Daoy (cell line): ENCODE data around the gene METTL17. TPM values are rescaled to one million over a fixed set of nuclear protein-coding genes. Genes with fewer than 3 reads are reported as not detected.
"Not testable (repeated sequence)": the region's sequence is repeated elsewhere in the genome, so short reads cannot be mapped to it uniquely, and the experiment has no call there.

Experiments used
- DNase-seq: peaks from one replicate; pipeline ENCODE4 v3.0.0-alpha.2; 2015; ENCODE audit warnings: low read depth
- total RNA-seq: library from RNA; depleted of rRNA; stranded (reverse); fragments of >200 nt; shearing (Covaris generic); gene quantifications from 2 replicates; pipeline ENCODE4 v1.2.3, GENCODE V29; 2014; rRNA removed

The METTL17 gene, protein sequence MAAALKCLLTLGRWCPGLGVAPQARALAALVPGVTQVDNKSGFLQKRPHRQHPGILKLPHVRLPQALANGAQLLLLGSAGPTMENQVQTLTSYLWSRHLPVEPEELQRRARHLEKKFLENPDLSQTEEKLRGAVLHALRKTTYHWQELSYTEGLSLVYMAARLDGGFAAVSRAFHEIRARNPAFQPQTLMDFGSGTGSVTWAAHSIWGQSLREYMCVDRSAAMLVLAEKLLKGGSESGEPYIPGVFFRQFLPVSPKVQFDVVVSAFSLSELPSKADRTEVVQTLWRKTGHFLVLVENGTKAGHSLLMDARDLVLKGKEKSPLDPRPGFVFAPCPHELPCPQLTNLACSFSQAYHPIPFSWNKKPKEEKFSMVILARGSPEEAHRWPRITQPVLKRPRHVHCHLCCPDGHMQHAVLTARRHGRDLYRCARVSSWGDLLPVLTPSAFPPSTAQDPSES
- total RNA-seq = 106 and 123 TPM in 2 replicates

GRCh38 chr14:20989787-20990600 is at the start of gene METTL17:
Gene METTL17, plus strand, starts transcription at chr14:20989980. Its CDS starts 23 bp downstream, at chr14:20990003.
- DNase-seq = peak; percentile 98

DNA sequence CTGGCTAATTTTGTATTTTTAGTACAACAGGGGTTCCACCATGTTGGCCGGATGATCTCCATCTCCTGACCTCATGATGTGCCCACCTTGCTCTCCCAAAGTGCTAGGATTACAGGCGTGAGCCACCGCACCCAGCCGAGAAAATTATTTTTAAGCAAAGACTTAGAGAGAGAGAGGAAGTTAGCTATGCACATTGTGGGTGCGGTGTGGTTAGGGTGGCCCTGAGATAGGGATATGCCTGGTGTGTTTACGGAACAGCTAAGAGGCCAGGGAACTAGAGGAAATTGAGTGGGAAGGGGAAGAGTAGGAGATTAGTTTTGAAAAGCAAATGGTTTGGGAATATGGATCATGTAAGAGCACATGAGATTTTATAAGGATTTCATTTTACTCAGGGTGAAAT is 44.6 kb upstream of the METTL17 start:
- not testable (repeated sequence) for DNase-seq

- DNase-seq = not testable (repeated sequence)
These were observed 43.1 kb upstream of the METTL17 start for GRCh38 chr14:20946707-20947106.

DNA sequence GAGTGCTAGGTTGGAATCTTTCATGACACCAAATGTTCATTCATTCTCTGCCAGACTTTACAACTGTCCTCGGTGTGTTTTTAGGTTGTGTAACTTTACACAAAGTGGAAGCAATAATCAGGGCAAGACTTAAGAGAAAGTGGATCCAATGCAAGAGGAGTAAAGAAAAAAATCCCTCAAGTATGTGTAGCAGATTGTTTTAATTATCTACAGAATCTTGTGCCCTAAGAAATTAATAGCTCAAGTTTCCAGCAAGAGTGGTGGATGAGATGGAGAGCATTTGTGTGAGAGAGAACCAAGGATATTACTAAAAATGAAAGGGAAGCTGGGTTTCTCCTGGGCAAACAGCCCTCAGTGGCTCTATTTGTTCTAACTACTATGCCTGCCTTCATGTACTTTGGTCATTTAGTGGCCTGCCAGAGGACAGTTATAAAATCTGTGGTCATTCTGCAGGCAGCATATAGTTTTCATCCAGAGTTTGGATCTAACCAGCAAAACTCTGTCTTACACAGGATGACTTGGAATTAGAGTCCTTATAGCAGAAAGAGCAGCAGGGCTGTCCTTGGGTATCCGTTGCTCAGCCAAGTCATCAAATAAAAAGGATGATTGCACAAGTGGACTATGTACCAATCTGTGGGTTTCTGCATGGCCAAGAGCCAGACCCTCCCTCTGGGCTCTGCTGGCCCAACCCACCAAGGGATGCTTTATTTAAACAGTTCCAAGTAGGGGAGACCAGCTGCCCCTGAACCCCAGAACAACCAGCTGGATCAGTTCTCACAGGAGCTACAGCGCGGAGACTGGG is 34.8 kb upstream of the METTL17 start, which contains the start of gene RNASE2:
TSS of gene RNASE2 (plus strand) at position 752 of the 802 bp plus-strand sequence. CDS start 285 bp downstream, outside the sequence.
- DNase-seq = not testable (repeated sequence)

DNA sequence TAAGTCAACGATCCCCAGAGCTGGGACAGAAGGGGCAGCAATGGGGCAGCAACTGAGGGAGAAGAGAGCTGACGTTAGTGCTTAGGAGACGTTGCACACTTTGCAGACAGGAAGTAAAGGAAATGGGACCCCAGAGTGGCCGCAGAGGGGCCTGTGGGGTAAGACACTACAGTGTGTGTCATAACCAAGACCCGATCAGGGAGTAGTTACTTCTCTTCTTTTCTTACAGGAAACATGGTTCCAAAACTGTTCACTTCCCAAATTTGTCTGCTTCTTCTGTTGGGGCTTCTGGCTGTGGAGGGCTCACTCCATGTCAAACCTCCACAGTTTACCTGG is 34.3 kb upstream of the METTL17 start:
- DNase-seq = not testable (repeated sequence)

- DNase-seq = no peak
These were observed 33.3 kb upstream of the METTL17 start for GRCh38 chr14:20956376-20956976.

- not testable (repeated sequence) for DNase-seq
These were observed 30.8 kb upstream of the METTL17 start for GRCh38 chr14:20958946-20959345.

DNA sequence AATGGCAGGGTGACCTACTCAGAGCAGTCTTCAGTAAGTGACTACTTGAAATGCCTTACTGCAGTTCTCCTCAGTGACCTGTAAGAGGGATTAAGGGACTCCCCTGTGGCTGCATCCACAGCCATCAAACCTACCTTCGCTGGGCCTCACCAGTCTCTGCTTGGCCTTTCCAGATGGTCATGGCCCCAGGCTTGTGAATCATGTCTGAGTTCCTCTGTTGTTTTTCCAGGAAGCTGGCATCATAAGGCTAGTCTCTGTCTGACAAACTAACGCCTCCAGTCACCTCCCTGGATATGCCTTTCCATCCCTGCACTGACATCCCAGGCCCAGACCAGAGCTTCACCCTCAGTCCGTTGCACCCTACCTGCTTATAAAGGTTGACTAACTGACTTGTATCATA is 20.4 kb upstream of the METTL17 start:
- peak; percentile 39 for DNase-seq

DNA sequence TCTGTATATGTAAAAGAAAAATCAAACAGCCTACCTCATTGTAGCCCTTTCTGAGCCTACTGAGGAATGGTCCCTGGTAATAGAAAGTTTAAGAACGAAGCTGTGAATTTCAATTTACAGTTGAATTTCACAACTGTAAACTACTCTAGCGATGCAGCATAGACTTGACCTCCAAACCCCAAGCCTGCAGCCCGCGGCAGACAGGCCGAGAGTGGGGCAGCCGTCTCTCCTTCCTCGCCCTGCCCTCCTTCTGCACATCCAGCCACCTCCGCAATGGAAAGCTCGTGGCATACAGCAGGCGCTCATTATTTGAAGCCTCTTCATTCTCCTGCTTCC is 19.2 kb upstream of the METTL17 start:
- no peak for DNase-seq

DNA sequence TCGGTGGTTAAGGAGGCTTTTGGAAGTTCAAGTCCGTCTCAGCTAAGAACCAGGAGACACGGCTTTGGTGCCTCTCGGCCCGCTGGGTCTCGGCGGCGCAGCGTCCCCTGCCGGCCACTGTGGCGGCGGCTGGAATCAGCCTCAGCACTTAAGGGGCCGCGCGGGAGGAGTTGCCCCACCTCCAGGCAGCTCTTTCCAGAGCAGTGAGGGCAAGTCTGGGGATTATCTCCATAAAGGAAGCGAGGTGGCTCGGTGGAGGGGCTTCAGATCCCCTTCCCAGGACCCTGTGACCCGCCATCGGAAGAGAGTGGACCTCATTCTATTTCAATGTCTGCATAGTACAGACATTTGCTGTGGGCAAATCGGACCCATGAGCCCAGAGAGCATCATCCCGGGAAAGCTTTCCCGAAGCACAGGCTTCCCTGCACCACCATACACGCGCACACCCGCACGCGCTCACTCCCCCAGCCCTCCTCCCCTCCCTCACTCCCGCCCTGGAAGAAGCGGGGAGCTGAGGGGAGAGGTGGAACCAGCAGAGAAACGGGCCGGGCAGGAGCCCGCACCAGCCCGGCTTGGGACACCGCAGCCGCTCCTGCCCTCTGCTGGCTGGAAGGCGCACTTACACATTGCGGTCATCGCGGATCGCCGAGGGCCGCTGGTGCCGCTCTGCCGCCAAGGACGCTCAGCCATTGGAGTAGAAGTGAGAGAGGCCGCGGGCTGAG is 18.6 kb upstream of the METTL17 start:
- DNase-seq = peak; percentile 94

DNA sequence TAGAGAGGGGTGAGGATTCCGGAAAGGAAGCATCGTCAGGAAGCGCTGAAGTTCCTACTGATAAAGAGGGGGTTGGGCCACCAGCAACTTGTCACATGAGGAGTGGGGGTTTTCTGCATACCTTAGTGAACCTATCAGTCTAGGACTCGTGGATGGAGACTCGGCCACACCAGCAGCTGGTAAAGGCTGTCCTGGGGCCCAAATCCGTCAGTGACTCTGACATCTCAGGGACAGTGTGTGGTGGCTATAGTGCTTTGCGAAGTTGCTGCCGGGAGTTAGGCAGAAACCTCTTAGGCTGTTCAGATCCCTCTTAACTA is 18.1 kb upstream of the METTL17 start:
- no peak for DNase-seq

- DNase-seq = no peak
These were observed 16.3 kb upstream of the METTL17 start for GRCh38 chr14:20973501-20973900.

GRCh38 chr14:20976291-20976690 is 13.5 kb upstream of the METTL17 start:
- no peak for DNase-seq

DNA sequence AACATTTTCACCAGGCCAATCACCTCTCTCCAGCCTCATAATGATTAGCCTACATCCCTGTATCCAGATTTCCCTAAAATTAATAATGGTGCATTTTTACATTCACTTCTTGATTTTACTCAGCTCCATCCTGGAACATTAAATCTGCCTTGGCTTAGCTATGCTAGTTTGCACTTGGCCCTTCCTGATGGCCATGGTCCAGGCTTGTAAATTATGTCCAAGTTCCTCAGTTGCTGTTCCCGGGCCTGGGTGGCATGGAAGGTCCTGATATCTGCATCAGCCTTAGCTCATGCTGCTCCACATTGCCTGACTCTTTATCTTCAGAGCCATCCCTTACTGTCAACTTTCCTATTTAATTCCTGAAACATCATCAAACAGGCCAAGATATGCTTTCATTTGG is 11.1 kb upstream of the METTL17 start:
- no peak for DNase-seq

DNA sequence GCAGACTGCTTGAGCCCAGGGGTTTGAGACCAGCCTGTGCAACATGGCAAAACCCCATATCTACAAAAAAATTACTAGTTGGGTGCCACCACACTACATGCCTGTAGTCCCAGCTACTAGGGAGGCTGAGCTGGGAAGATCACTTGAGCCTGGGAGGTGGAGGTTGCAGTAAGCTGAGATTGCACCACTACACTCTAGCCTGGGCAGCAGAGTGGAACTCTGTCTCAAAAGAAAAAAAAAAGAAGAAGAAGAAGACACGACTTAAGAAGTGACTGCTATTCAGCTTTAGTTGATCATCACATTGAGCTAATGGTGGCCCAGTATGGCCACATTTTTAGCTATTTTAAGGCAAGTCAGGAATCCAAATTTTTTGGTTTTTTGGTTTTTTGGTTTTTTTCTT is 8.9 kb upstream of the METTL17 start:
- DNase-seq = no peak

DNA sequence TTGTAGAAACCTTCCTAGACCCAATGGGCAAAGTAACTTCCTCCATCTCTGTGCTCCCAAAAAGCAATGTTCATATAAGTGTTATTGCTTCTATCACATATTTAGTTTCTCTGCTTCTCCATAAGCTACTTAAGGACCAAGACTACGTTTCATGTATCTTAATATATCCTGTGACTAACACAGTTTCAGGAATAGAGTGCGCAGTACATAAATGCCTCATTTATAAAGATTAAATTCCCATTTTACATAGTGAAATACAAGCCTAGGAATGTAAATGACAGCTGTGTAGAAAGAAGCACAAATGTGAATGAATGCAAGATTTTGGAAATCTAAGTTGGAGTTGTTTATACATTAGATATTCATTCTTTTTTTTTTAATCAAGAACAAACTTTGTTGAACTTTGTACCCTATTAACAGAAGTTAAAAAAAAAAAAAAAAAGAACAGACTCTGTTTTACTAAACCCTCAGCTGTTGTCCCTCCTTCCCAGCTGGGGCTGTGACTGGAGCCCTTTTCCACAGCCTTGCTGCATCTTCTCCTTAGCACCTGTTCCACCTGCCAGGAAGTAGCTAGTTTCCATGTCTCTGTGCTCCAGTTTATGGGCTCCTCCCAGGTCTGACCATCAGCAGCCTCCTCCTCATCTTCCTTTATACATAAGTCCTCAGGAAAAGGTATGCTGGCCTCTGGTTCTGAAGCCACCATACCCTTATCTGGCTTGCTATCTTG is 7.0 kb upstream of the METTL17 start:
- DNase-seq = no peak

DNA sequence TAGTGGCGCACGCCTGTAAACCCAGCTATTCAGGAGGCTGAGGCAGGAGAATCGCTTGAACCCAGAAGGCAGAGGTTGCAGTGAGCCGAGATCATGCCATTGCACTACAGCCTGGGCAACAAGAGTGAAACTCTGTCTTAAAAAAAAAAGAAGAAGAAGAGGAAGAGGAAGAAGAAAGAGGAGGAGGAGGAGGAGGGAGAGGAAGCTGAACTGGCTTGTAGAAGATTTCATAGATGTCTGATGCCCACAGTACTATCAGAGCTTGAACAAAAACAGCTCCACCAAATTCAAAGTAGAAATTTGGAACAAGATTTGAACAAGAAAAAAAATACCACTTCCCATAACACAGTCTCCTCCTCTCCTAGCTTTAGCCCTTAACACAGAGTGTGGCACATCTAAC is 4.1 kb upstream of the METTL17 start:
- DNase-seq = not testable (repeated sequence)

- DNase-seq = peak; percentile 91
These were observed 3.0 kb upstream of the METTL17 start for GRCh38 chr14:20986811-20987210.

DNA sequence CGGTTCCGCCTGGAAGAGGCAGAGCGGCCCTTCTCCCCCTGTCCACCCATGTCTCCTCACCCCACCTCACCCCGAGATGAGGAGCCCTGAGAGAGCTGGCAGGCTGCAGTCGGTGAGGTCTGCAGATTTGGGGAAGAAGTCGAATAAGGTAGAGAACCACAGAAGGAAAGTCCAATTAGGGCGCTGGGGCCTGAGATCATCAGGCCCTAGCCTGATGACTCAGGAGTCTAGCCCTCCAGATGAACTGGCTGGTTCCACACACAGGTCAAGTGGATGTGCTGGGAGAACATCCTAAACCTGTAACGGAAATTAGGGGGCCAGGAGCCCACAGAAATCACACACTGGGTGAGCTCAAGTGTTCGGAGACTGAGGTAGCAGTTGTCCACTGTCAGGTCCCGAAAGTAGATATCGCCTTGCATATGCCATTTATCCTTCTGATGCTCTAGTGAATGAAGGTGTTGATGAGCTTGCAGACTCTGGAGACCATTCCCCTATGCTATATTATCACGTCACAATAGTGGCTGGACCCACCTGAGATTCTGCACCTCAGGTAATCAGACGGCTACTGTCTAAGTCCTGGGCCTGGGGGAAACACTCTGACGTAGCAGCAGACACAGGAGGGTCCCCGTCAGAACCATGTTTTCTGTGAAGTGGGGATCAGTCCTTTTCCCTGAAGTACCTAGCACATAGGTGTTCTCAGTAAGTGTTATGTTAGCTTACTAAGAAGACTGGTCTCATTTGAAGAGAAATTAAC is 886 bp upstream of the METTL17 start:
- DNase-seq = peak; percentile 15

DNA sequence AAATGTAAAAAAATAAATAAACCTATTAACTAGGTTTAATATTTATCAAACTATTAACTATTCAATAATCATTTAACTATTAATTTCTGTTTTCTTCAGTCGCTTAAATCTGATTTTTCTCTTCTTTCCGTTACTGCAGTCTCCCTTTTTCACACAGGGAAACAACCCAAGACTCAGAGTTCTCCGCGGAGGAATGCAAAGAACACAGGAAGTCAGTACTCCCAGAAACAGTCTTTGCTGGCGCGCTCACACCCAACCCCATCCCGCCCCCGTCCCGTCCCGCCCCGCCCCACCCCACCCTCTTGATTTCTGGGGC is 351 bp upstream of the METTL17 start:
- no peak for DNase-seq
